Activated naive CD4-positive, alpha-beta T cell treated with anti-CD3 and anti-CD28 coated beads, Interleukin-2, amount 10 ng/mL, durations not matched to agents 7 days and 5 days (primary cell): ENCODE measurements around the gene UBTD1.
"Not testable (repeated sequence)": the region's sequence is repeated elsewhere in the genome, so short reads cannot be mapped to it uniquely, and the experiment has no call there.

Source experiments
- CTCF ChIA-PET: fragments of 350-600 bp; sonication (Branson Sonifier 250); formaldehyde crosslinking; loops from one replicate; lab custom pipeline; 2021; ENCODE audit warnings: antibody characterized with exemption; lab: Charles Lee
- DNase-seq: peaks from one replicate; pipeline ENCODE4 v3.0.0-alpha.2; 2020
- H3K27ac Mint-ChIP-seq: one replicate; pipeline ENCODE4 v1.8.0; 2021; ENCODE audit warnings: mild to moderate bottlenecking, moderate library complexity, mixed read lengths
- H3K27me3 Mint-ChIP-seq: one replicate; pipeline ENCODE4 v1.8.0; 2021; ENCODE audit warnings: mild to moderate bottlenecking, mixed read lengths
- H3K36me3 Mint-ChIP-seq: one replicate; pipeline ENCODE4 v1.8.0; 2021; ENCODE audit warnings: mixed read lengths
- H3K4me1 Mint-ChIP-seq: one replicate; pipeline ENCODE4 v1.8.0; 2021; ENCODE audit warnings: mixed read lengths
- H3K4me3 Mint-ChIP-seq: one replicate; pipeline ENCODE4 v1.8.0; 2021; ENCODE audit warnings: mild to moderate bottlenecking, moderate library complexity, mixed read lengths
- H3K9me3 Mint-ChIP-seq: one replicate; pipeline ENCODE4 v1.8.0; 2021; ENCODE audit warnings: mixed read lengths

The UBTD1 gene

GRCh38 chr10:97542169-97543024 is 43.7 kb downstream of the UBTD1 start:
- Mint-ChIP-seq H3K27ac (no peak overlapping the region), H3K4me1 (peaks cover 11% of the 10 kb centered on the region), H3K36me3 (no peaks in the 10 kb centered on the region), H3K4me3 (no peak overlapping the region), H3K9me3 (no peaks in the 10 kb centered on the region), H3K27me3 (no peaks in the 10 kb centered on the region)
- DNase-seq: no peak
- CTCF ChIA-PET: interaction anchor here (1.3 to 2.5 kb wide), 2 partner anchors 8 to 10 kb away, joined by 5 read pairs; no protein-coding TSS in a partner anchor

GRCh38 chr10:97543025-97543546 is 44.4 kb downstream of the UBTD1 start:
- Mint-ChIP-seq H3K9me3 (no peaks in the 10 kb centered on the region), H3K36me3 (no peaks in the 10 kb centered on the region), H3K27me3 (no peaks in the 10 kb centered on the region), H3K27ac (no peak overlapping the region), H3K4me1 (peaks cover 11% of the 10 kb centered on the region), H3K4me3 (no peak overlapping the region)
- CTCF ChIA-PET: interaction anchor here (1.3 to 2.5 kb wide), 3 partner anchors 9 to 11 kb away, joined by 5 read pairs; no protein-coding TSS in a partner anchor
- DNase-seq: peak; percentile 36

DNA sequence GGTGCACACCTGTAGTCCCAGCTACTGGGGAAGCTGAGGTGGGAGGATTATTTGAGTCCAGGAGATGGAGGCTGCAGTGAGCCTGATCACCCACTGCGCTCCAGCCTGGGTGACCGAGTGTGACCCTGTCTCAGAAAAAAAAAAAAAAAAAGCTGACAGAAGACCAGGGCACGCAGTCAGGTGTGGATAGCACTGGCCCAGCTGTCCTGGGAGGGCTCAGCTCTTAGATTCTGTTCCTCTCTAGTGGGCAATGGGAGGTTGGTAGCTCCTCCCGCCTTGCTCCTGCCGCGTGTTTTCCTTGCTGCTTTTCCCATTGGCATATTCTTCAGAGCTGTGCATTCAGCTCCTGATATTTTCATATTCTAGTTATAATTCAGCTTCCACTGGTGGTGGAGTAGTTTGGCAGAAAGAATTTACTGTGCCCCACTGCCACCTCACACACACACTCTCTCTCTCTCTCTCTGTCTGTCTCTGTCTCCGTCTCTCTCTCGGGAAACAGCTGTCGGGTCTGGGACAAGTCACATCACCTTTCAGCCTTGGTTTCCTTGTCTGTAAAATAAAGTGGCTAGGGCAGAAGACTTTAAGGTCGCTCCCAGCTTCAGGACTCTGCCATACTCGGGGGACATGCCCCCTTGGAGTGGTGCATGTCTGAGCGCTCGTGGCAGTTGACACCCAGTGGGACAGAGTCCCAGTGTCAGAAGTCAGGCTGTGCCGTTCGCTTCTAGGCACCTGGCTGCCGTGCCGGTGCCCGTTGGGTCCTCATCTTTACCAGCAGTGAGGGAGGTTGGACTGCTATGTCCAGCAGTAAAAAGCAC is 47.9 kb downstream of the UBTD1 start:
- Mint-ChIP-seq H3K9me3 (no peaks in the 10 kb centered on the region), H3K36me3 (no peaks in the 10 kb centered on the region), H3K4me3 (no peak overlapping the region), H3K27me3 (no peaks in the 10 kb centered on the region), H3K27ac (no peak overlapping the region), H3K4me1 (peaks cover 11% of the 10 kb centered on the region)
- CTCF ChIA-PET: interaction anchor here (0.6 to 1.3 kb wide), 4 partner anchors 8 to 84 kb away, joined by 3 to 7 read pairs (median 3); partner anchors contain the start of gene ANKRD2
- no peak for DNase-seq

DNA sequence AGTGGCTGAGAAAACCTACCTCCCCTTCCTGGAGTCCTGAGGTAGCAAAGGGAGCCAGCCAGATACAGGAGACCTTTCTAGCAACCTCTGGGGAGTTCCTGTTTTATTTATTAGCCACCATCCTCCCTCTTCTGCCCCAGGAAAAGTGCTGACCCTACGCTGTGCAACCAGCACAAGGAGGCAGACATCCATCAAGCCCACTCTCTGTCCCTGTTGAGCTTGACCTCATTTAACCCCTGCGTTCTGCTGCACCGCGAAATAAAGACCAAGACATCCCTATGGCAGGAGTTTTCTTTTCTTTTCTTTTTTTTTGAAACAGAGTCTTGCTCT is 48.5 kb downstream of the UBTD1 start:
- Mint-ChIP-seq H3K36me3 (no peaks in the 10 kb centered on the region), H3K9me3 (no peaks in the 10 kb centered on the region), H3K4me3 (no peak overlapping the region), H3K27ac (no peak overlapping the region), H3K27me3 (no peaks in the 10 kb centered on the region), H3K4me1 (peaks cover 11% of the 10 kb centered on the region)
- DNase-seq: no peak
- CTCF ChIA-PET: no interaction called here

DNA sequence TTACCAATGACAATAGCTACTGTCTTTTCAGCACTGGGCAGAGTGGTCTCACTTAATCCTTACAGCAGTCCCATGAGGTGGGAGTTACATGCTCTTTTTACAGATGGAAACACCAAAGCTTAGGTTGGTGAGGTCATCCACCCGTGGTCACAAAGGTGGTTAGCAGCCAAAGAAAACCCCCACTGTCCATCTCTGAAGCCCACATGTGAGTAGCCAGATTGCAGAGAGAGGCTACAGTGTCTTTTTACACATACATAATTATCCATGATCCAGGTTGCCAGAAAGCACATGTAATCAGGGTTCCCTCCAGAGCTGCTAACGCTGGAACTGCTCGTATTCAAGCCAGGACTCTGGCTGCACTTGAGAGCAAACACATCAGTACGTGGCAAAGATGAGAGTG is 49.2 kb downstream of the UBTD1 start:
- CTCF ChIA-PET: interaction anchor here (1.4 kb wide), 1 partner anchor 24 kb away, joined by 5 read pairs; no protein-coding TSS in a partner anchor

DNA sequence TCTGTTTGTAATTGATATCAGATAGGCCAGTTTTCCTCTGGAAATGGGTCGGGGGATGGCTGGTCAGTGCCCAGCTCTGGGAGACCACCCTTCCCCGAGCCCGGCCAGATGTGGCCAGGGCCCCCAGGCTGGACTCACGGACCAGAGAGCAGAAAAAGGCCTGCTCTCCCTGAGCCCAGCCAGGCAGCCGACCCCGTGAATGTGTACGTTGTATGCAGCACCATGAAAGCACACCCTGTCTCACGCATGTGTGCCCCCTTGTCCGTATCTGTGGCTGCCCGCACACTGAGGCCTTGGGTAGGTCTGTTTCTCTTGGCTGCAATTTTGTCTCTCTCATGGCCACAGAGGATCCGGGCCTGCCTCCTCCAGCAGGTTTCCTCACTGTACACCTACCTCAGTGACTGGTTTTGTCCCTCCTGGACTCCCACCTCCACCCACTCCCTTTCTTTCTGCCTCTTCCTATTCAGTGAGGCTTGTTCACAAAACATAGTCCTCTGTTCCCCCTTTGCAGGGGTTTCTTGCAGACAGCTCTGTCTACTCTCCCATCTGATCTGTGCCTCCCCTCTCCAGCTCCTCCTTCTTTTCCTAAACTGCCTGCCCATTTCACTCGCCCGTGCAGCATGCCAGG is 50.2 kb downstream of the UBTD1 start:
- Mint-ChIP-seq H3K27ac (no peak overlapping the region), H3K27me3 (no peaks in the 10 kb centered on the region), H3K36me3 (no peaks in the 10 kb centered on the region), H3K9me3 (no peaks in the 10 kb centered on the region), H3K4me1 (no peaks in the 10 kb centered on the region), H3K4me3 (no peak overlapping the region)
- CTCF ChIA-PET: interaction anchor here (0.8 to 6.4 kb wide), 3 partner anchors 13 to 85 kb away, joined by 3 to 76 read pairs (median 5); no protein-coding TSS in a partner anchor
- no peak for DNase-seq

More for the DNA sequence above, 49.2 kb downstream of the UBTD1 start:
- no peak for DNase-seq
- H3K27ac Mint-ChIP-seq: no peak overlapping the region
- H3K36me3 Mint-ChIP-seq: no peaks in the 10 kb centered on the region
- H3K4me1 Mint-ChIP-seq: peaks cover 8% of the 10 kb centered on the region
- H3K27me3 Mint-ChIP-seq: no peaks in the 10 kb centered on the region
- H3K4me3 Mint-ChIP-seq: no peak overlapping the region
- H3K9me3 Mint-ChIP-seq: no peaks in the 10 kb centered on the region

DNA sequence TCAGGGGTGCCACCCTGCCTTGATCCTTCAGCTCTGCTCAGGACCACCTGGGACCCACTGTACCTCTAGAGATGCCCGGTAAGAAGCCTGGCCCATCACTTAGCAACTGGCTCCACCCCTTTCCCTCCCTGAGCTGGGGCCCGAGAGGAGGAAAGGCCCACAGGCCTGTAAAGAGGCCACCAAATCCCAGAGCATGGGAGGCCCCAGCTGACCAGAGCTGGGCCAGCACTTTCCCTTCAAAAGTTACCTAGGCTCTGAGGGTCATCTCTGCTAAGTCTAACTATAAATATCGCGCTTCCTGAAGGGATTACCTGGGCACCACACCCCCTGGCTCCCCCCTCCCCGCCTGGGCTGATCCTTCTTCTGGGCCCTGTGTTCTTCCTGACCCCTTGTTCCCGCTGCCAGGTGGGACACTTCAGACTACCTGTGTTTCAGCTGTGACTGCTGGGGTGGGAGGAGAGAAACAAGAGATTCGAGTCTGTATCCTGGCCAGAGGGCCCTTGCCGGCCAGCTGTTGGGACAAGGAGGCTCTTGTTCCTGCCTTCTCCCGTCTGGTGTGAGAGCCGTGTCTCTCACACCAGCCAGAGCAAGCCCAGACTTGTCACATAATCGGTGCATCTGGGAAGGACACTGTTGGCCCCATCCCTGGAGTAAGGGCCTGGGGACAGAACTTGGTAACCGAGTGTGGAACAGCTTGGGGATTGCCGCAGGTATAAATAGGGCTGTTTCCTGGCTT is 51.0 kb downstream of the UBTD1 start:
- Mint-ChIP-seq H3K4me3 (no peak overlapping the region), H3K27ac (no peak overlapping the region), H3K36me3 (no peaks in the 10 kb centered on the region), H3K27me3 (no peaks in the 10 kb centered on the region), H3K9me3 (no peaks in the 10 kb centered on the region), H3K4me1 (no peaks in the 10 kb centered on the region)
- CTCF ChIA-PET: interaction anchor here (0.8 to 6.4 kb wide), 4 partner anchors 14 to 142 kb away, joined by 3 to 76 read pairs (median 16); no protein-coding TSS in a partner anchor
- DNase-seq: no peak

GRCh38 chr10:97550336-97551149 is 51.8 kb downstream of the UBTD1 start:
- Mint-ChIP-seq H3K36me3 (no peaks in the 10 kb centered on the region), H3K4me3 (no peak overlapping the region), H3K27me3 (no peaks in the 10 kb centered on the region), H3K27ac (no peak overlapping the region), H3K4me1 (no peaks in the 10 kb centered on the region), H3K9me3 (no peaks in the 10 kb centered on the region)
- CTCF ChIA-PET: interaction anchor here (4.9 to 6.4 kb wide), 2 partner anchors 14 to 143 kb away, joined by 28 to 76 read pairs; no protein-coding TSS in a partner anchor
- DNase-seq: no peak

- no peak for DNase-seq
- no peaks in the 10 kb centered on the region for H3K36me3 Mint-ChIP-seq
- H3K4me3 Mint-ChIP-seq: no peak overlapping the region
- H3K27ac Mint-ChIP-seq: no peak overlapping the region
- no peaks in the 10 kb centered on the region for H3K9me3 Mint-ChIP-seq
- CTCF ChIA-PET: interaction anchor here (1.9 to 6.4 kb wide), 5 partner anchors 9 to 144 kb away, joined by 5 to 76 read pairs (median 31); partner anchors contain the start of gene ANKRD2
- no peaks in the 10 kb centered on the region for H3K27me3 Mint-ChIP-seq
- H3K4me1 Mint-ChIP-seq: no peaks in the 10 kb centered on the region
Observed at GRCh38 chr10:97551271-97551670, 52.5 kb downstream of the UBTD1 start.

- no peaks in the 10 kb centered on the region for H3K9me3 Mint-ChIP-seq
- no peaks in the 10 kb centered on the region for H3K4me1 Mint-ChIP-seq
- no peaks in the 10 kb centered on the region for H3K27me3 Mint-ChIP-seq
- no peaks in the 10 kb centered on the region for H3K36me3 Mint-ChIP-seq
- CTCF ChIA-PET: interaction anchor here (0.6 to 6.4 kb wide), 20 partner anchors 9 to 194 kb away, joined by 3 to 76 read pairs (median 4); partner anchors contain the start of genes ANKRD2, AVPI1 and RRP12
- no peak overlapping the region for H3K27ac Mint-ChIP-seq
- H3K4me3 Mint-ChIP-seq: no peak overlapping the region
- peak; percentile 75 for DNase-seq
Observed at GRCh38 chr10:97553575-97554031, 54.9 kb downstream of the UBTD1 start.

GRCh38 chr10:97554336-97554735 is 55.6 kb downstream of the UBTD1 start:
- not testable (repeated sequence) for H3K27me3 Mint-ChIP-seq, H3K4me1 Mint-ChIP-seq, H3K4me3 Mint-ChIP-seq, H3K36me3 Mint-ChIP-seq, H3K27ac Mint-ChIP-seq, H3K9me3 Mint-ChIP-seq, DNase-seq
- CTCF ChIA-PET: interaction anchor here (0.6 to 6.4 kb wide), 19 partner anchors 8 to 195 kb away, joined by 3 to 76 read pairs (median 5); partner anchors contain the start of genes ANKRD2, AVPI1 and RRP12

GRCh38 chr10:97555541-97555940 is 56.8 kb downstream of the UBTD1 start:
- CTCF ChIA-PET: interaction anchor here (1.6 to 6.4 kb wide), 5 partner anchors 9 to 90 kb away, joined by 5 to 76 read pairs (median 31); partner anchors contain the start of gene ANKRD2
- not testable (repeated sequence) for H3K4me3 Mint-ChIP-seq, H3K27me3 Mint-ChIP-seq, DNase-seq, H3K36me3 Mint-ChIP-seq, H3K9me3 Mint-ChIP-seq, H3K27ac Mint-ChIP-seq, H3K4me1 Mint-ChIP-seq
